AG20443 (cell line): ENCODE results near the gene PRR5L.

Experiments used
- DNase-seq: peaks from one replicate; pipeline ENCODE4 v3.0.0; 2012; ENCODE audit warnings: low spot score, mixed read lengths

The PRR5L gene

GRCh38 chr11:36400766-36401455, 104.8 kb downstream of the PRR5L start:
- DNase-seq = no peak

GRCh38 chr11:36402568-36403170, 106.6 kb downstream of the PRR5L start:
- no peak for DNase-seq

GRCh38 chr11:36403661-36404060, 107.6 kb downstream of the PRR5L start:
- DNase-seq = no peak

- DNase-seq = no peak
These were observed 108.7 kb downstream of the PRR5L start for GRCh38 chr11:36404831-36405230.

GRCh38 chr11:36405585-36406367, 109.7 kb downstream of the PRR5L start:
- DNase-seq = no peak

GRCh38 chr11:36407356-36407755, 111.3 kb downstream of the PRR5L start:
- DNase-seq = no peak

GRCh38 chr11:36408498-36409136, 112.5 kb downstream of the PRR5L start:
- DNase-seq = no peak

- DNase-seq = no peak
These were observed 113.2 kb downstream of the PRR5L start for GRCh38 chr11:36409152-36409816.

GRCh38 chr11:36411202-36411640, 115.1 kb downstream of the PRR5L start:
- DNase-seq = no peak

- DNase-seq = no peak
These were observed 116.8 kb downstream of the PRR5L start for GRCh38 chr11:36412781-36413383.

- DNase-seq = no peak
These were observed 121.1 kb downstream of the PRR5L start for GRCh38 chr11:36417154-36417553.

- no peak for DNase-seq
These were observed 123.8 kb downstream of the PRR5L start for GRCh38 chr11:36419791-36420424.

GRCh38 chr11:36421546-36422155, 125.6 kb downstream of the PRR5L start:
- no peak for DNase-seq

- no peak for DNase-seq
These were observed 129.5 kb downstream of the PRR5L start for GRCh38 chr11:36425561-36426081.

- DNase-seq = no peak
These were observed 130.2 kb downstream of the PRR5L start for GRCh38 chr11:36426226-36426848.

- no peak for DNase-seq
These were observed 131.0 kb downstream of the PRR5L start for GRCh38 chr11:36427079-36427478.

GRCh38 chr11:36427876-36428275, 131.8 kb downstream of the PRR5L start:
- no peak for DNase-seq

GRCh38 chr11:36431429-36432092, 135.5 kb downstream of the PRR5L start:
- peak; percentile 96 for DNase-seq

- no peak for DNase-seq
These were observed 136.0 kb downstream of the PRR5L start for GRCh38 chr11:36432093-36432469.
